Heart left ventricle (tissue), 16 donors: ENCODE results near the gene MAP2K4. TPM values are rescaled to one million over a fixed set of nuclear protein-coding genes. Genes with fewer than 3 reads are reported as not detected.

Source experiments
- ATAC-seq, 4 donors: fragments of 200-7000 bp; cut with Tn5 transposase; one replicate each; pipeline ENCODE4 v1.9.1; 2020 to 2022; ENCODE audit warnings: moderate library complexity in 4 of 4, mild to moderate bottlenecking in 3 of 4, moderate number of reproducible peaks in 1 of 4
- DNase-seq, 5 donors: peaks; one replicate each; pipeline ENCODE4 v3.0.0-alpha.2; 2020
- H3K27ac ChIP-seq, 12 donors: fragments of 200-600 bp; sonication (generic) in 4 of 12; one replicate each; pipeline versions ENCODE4 v1.5.0 to v1.8.0; 2016 to 2022; ENCODE audit warnings: mild to moderate bottlenecking in 2 of 12
- H3K27me3 ChIP-seq, 9 donors: fragments of 200-600 bp; sonication (generic) in 2 of 9; one replicate each; pipeline versions ENCODE4 v1.5.1 to v1.8.0; 2016 to 2022; ENCODE audit warnings: mild to moderate bottlenecking in 3 of 9
- H3K36me3 ChIP-seq, 9 donors: fragments of 200-600 bp; sonication (generic) in 2 of 9; one replicate each; pipeline versions ENCODE4 v1.5.0 to v1.8.0; 2018 to 2022; ENCODE audit warnings: mild to moderate bottlenecking in 2 of 9
- H3K4me1 ChIP-seq, 12 donors: fragments of 200-600 bp; sonication (generic) in 4 of 12; one replicate each; pipeline versions ENCODE4 v1.5.0 to v1.8.0; 2016 to 2022; ENCODE audit warnings: mild to moderate bottlenecking in 3 of 12
- H3K4me3 ChIP-seq, 12 donors: fragments of 200-600 bp; sonication (generic) in 4 of 12; one replicate each; pipeline versions ENCODE4 v1.5.0 to v1.8.0; 2017 to 2022; ENCODE audit warnings: mild to moderate bottlenecking in 9 of 12, moderate library complexity in 4 of 12
- H3K9me3 ChIP-seq, 12 donors: fragments of 200-600 bp; sonication (generic) in 4 of 12; one replicate each; pipeline versions ENCODE4 v1.5.0 to v1.8.0; 2016 to 2022; ENCODE audit warnings: mild to moderate bottlenecking in 1 of 12
- POLR2A ChIP-seq, 2 donors: fragments of 450-650 bp; IDR thresholded peaks; one replicate each; pipeline ENCODE4 v1.6.1; 2017; ENCODE audit warnings: antibody characterized with exemption in 2 of 2, mild to moderate bottlenecking in 2 of 2, moderate library complexity in 2 of 2
- WGBS, 4 donors: extraction: QIAGEN DNeasy Blood & Tissue Kit in 2 of 4; methylation state at CpG; one replicate each; pipeline versions ENCODE4 v1.1.5 to v1.1.7; 2013 to 2018; 5-methylcytosine and 5-hydroxymethylcytosine counted together
- intact Hi-C, 10 donors: fragments of 100-400 bp; cut with DNase I; formaldehyde crosslinking; loops; one replicate each; pipeline versions ENCODE4 v1.11.1 to v1.14.2; 2022
- polyA plus RNA-seq, 2 donors: library from polyadenylated mRNA; stranded (reverse); fragments of 200-250 nt; gene quantifications; one replicate each; pipeline ENCODE4 v1.2.3, GENCODE V29; 2013
- total RNA-seq, 9 donors: library from RNA; depleted of rRNA in 2 of 9; stranded (reverse); fragments of >200 nt in 2 of 9; fragmentation: NEBNext Ultra II Directional in 3 of 9; extraction: Animal tissue kit (Norgen Biotek cat#: 25700) in 3 of 9; gene quantifications; one replicate each; pipeline versions ENCODE4 v1.1.0 to v1.2.4, GENCODE V29; 2016 to 2023
- TF ChIP-seq, protein P1 (sequence below), 12 donors: fragments of 200-600 bp; sonication (generic) in 4 of 12; IDR thresholded peaks; one replicate each; pipeline versions ENCODE4 v1.5.0 to v1.8.0; 2018 to 2022; ENCODE audit warnings: antibody characterized with exemption in 12 of 12, mild to moderate bottlenecking in 5 of 12
- donor health status: ischemic (EF 13 %, LVEDD 7.1; RV severe dilation, severe dysfunction).
- donor health status: healthy with polysubstance abuse.
- donor health status: DM: no; HTN: yes; CAD: no.
- donor health status: DM: no; HTN: no; CAD: no.
- donor health status: ischemic (EF 25% LVEDD 6.9; RV normal size, moderate dysfunction).
- donor health status: ischemic (EF 25% LVEDD 5.7; RV mildly dilated, moderate dysfunction).
- donor health status: healthy.
- donor health status: DM: yes; HTN: yes; CAD: no.
- donor health status: ischemic (EF 35%, LVEDD 5.7; RV mildly dilated, moderate dysfunction).
- donor health status: nonischemic (EF 11% LVEDD 7.7; RV severe dilation, severe dysfunction).
- donor health status: DM: yes; HTN: yes; CAD: no.
- donor health status: PGD.
- donor health status: ischemic (EF 29% LVEDD 5.4; RV normal size, mild dysfunction).
- donor health status: nonischemic (EF 23%, LVEDD 6.1; RV moderate dilation, normal function).

The MAP2K4 gene
- total and polyA plus RNA-seq, 11 donors: 7.9 to 37.5 (median 32.5) TPM

DNA sequence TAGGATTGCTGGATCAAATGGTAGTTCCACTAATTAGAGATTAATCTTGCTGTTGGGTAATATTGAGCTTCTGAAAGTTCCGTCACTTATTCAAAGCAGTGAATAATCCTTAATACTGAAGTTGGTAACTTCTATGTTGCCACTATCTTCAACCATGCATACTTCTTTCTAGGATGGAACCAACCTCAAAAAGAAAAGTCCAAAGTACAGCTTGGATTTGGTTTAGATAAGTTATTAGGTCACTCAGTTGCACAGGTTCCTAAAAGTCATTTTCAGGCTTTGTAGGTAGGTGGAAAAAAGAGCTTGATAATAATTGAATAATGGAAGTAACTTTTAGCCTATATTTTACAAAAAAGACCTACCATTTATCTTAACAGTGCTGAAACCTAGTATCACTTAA is 78.7 kb downstream of the MAP2K4 start:
- ATAC-seq (no peak), DNase-seq (no peak)
- intact Hi-C loops: no loop called here
- no peak overlapping the region for H3K27ac ChIP-seq
- peaks cover 0 to 2% (median 0%) of the 10 kb centered on the region in 12 donors for H3K4me1 ChIP-seq
- peaks cover 0 to 41% (median 14%) of the 10 kb centered on the region in 9 donors for H3K36me3 ChIP-seq
- no peaks in the 10 kb centered on the region for H3K27me3 ChIP-seq
- 95 to 100% (median 99%) methylated on average over 1 of the region's 1 CpG for WGBS, 4 donors
- TF ChIP-seq, protein P1, sequence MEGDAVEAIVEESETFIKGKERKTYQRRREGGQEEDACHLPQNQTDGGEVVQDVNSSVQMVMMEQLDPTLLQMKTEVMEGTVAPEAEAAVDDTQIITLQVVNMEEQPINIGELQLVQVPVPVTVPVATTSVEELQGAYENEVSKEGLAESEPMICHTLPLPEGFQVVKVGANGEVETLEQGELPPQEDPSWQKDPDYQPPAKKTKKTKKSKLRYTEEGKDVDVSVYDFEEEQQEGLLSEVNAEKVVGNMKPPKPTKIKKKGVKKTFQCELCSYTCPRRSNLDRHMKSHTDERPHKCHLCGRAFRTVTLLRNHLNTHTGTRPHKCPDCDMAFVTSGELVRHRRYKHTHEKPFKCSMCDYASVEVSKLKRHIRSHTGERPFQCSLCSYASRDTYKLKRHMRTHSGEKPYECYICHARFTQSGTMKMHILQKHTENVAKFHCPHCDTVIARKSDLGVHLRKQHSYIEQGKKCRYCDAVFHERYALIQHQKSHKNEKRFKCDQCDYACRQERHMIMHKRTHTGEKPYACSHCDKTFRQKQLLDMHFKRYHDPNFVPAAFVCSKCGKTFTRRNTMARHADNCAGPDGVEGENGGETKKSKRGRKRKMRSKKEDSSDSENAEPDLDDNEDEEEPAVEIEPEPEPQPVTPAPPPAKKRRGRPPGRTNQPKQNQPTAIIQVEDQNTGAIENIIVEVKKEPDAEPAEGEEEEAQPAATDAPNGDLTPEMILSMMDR (IDR thresholded peaks at IDR 0.05): no peak
- TF ChIP-seq POLR2A (IDR thresholded peaks at IDR 0.05): no peak
- no peak overlapping the region for H3K4me3 ChIP-seq
- peaks cover 0 to 14% (median 2%) of the 10 kb centered on the region in 12 donors for H3K9me3 ChIP-seq

DNA sequence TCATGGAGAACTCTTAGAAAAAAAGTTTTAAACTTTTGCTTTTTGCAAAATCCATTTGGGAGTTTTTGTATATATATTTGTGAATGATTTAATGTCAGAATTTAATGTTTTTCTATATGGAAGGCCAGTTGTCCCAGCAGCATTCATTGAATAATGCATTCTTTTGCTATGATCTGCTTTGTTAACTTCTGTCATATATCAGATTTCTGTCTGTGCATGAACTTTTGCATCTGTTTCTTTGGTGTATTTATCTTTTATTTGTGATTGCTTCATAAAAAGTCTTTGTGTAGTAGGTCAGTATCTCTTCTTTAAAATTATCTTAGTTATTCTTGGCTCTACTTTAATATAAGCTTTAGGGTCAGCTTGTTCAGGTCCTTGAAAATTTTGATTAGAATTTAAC is 84.2 kb downstream of the MAP2K4 start:
- no peak for DNase-seq
- no peak overlapping the region for H3K4me3 ChIP-seq
- H3K36me3 ChIP-seq: peaks cover 0 to 13% (median 0%) of the 10 kb centered on the region in 9 donors
- H3K4me1 ChIP-seq: peaks cover 0 to 23% (median 12%) of the 10 kb centered on the region in 12 donors
- TF ChIP-seq, protein P1 (IDR thresholded peaks at IDR 0.05): no peak
- no peak for TF ChIP-seq POLR2A (IDR thresholded peaks at IDR 0.05)
- no peak overlapping the region for H3K27ac ChIP-seq
- ATAC-seq: no peak
- intact Hi-C loops: no loop called here
- H3K27me3 ChIP-seq: no peaks in the 10 kb centered on the region
- H3K9me3 ChIP-seq: peaks cover 0 to 14% (median 2%) of the 10 kb centered on the region in 12 donors

DNA sequence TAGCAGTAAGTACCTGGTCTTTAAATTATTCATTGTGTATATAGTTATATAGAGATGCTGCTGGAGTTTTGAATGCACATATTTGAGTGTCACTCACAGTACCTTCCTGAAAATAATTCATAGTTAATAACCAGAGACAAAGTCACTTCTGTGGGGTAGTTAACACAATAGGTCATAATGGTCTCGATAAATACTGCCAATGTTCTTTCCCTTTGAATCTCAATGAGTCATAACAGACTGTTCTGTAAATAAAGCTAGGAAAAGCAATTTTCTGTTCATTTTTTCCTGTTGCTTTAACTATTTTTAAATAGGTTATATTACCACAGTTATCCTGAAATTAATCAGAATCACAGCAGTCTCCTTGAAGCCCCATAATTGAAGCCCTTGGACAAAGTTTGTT is 87.2 kb downstream of the MAP2K4 start:
- Histone ChIP-seq H3K27ac (no peak overlapping the region), H3K4me1 (peaks cover 0 to 23% (median 12%) of the 10 kb centered on the region in 12 donors), H3K4me3 (no peak overlapping the region), H3K27me3 (no peaks in the 10 kb centered on the region), H3K36me3 (peaks cover 0 to 27% (median 18%) of the 10 kb centered on the region in 9 donors), H3K9me3 (no peaks in the 10 kb centered on the region)
- no peak for TF ChIP-seq POLR2A (IDR thresholded peaks at IDR 0.05)
- TF ChIP-seq, protein P1 (IDR thresholded peaks at IDR 0.05): no peak
- intact Hi-C loops: no loop called here
- WGBS, 4 donors: 50 to 66% (median 53%) methylated on average over 1 of the region's 1 CpG
- DNase-seq: no peak
- ATAC-seq: no peak

DNA sequence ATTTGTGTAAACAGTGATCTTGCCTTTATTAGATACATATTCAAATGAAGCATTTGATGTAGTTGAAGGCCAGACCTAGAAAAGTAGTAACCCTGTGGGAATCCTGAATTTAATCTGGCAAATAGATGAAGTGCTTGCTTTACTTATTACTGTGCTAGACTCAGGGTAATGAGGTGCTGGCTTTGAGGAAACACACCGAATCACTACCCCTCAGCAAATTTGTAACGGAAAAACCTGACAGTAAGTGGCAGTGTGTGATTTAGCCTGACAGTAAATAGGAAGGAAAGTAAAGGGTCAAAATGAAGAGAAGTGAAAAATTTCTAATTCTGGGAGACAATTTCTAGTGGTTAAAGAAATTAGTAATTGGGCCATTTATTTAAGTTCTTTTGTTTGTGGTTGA is 90.2 kb downstream of the MAP2K4 start:
- ATAC-seq (no peak), DNase-seq (no peak)
- Histone ChIP-seq H3K36me3 (peaks cover 0 to 56% (median 40%) of the 10 kb centered on the region in 9 donors), H3K27me3 (no peaks in the 10 kb centered on the region), H3K9me3 (no peaks in the 10 kb centered on the region), H3K27ac (no peak overlapping the region), H3K4me3 (no peak overlapping the region), H3K4me1 (peaks cover 0 to 8% (median under 1%) of the 10 kb centered on the region in 12 donors)
- WGBS, 4 donors: 96 to 99% (median 97%) methylated on average over 2 of the region's 2 CpGs
- TF ChIP-seq, protein P1 (IDR thresholded peaks at IDR 0.05): no peak
- TF ChIP-seq POLR2A (IDR thresholded peaks at IDR 0.05): no peak
- intact Hi-C loops: loop anchor here in 1 of 10 donors (10.0 kb wide), 1 partner anchor 76 kb away; no protein-coding TSS in a partner anchor
